HPDE6-E6E7 (cell line): ENCODE measurements around the gene PHF12.

Experiments used
- DNase-seq: peaks from one replicate; pipeline ENCODE4 v3.0.0; 2011; ENCODE audit warnings: missing footprints; ENCODE audit errors: extremely low spot score

PHF12 gene

GRCh38 chr17:28954886-28955285 is 3.6 kb upstream of the PHF12 start:
- DNase-seq, result no peak

GRCh38 chr17:28953444-28954118 is 2.3 kb upstream of the PHF12 start:
- DNase-seq, result peak; percentile 29

GRCh38 chr17:28951991-28952975 is 965 bp upstream of the PHF12 start:
- DNase-seq, result peak; percentile 97

GRCh38 chr17:28950752-28951427 is 428 bp downstream of the PHF12 start:
- no peak for DNase-seq

GRCh38 chr17:28950017-28950751 is 1.1 kb downstream of the PHF12 start:
- no peak for DNase-seq

GRCh38 chr17:28949185-28950016 is 1.9 kb downstream of the PHF12 start:
- DNase-seq, result no peak

- no peak for DNase-seq
Observed at GRCh38 chr17:28948873-28949184, 2.5 kb downstream of the PHF12 start.

- no peak for DNase-seq
Observed at GRCh38 chr17:28948342-28948741, 3.0 kb downstream of the PHF12 start.

- DNase-seq, result no peak
Observed at GRCh38 chr17:28947639-28948038, 3.7 kb downstream of the PHF12 start.

- DNase-seq, result no peak
Observed at GRCh38 chr17:28946239-28946638, 5.1 kb downstream of the PHF12 start.

GRCh38 chr17:28944862-28945741 is 6.2 kb downstream of the PHF12 start:
- DNase-seq, result no peak

- no peak for DNase-seq
Observed at GRCh38 chr17:28944343-28944742, 7.0 kb downstream of the PHF12 start.

- DNase-seq, result no peak
Observed at GRCh38 chr17:28942925-28943324, 8.4 kb downstream of the PHF12 start.

GRCh38 chr17:28941251-28941650 is 10.1 kb downstream of the PHF12 start:
- DNase-seq, result no peak

- DNase-seq, result no peak
Observed at GRCh38 chr17:28940675-28941074, 10.6 kb downstream of the PHF12 start.

- no peak for DNase-seq
Observed at GRCh38 chr17:28940142-28940541, 11.2 kb downstream of the PHF12 start.

- no peak for DNase-seq
Observed at GRCh38 chr17:28938552-28938951, 12.8 kb downstream of the PHF12 start.

- no peak for DNase-seq
Observed at GRCh38 chr17:28937044-28937729, 14.1 kb downstream of the PHF12 start.

- DNase-seq, result no peak
Observed at GRCh38 chr17:28935744-28936460, 15.4 kb downstream of the PHF12 start.
